ENCODE measurements around the gene FLOT1. TPM values are rescaled to one million over a fixed set of nuclear protein-coding genes. Genes with fewer than 3 reads are reported as not detected.
"Not testable (repeated sequence)": the region's sequence is repeated elsewhere in the genome, so short reads cannot be mapped to it uniquely, and the experiment has no call there.

FLOT1 gene
- total and polyA plus RNA-seq, 12 donors, result 162 to 599 (median 348) TPM

- Histone ChIP-seq H3K36me3 (replicated peaks in 1 of 2) (peaks cover 0 to 51% of the 10 kb centered on the region in 2 donors), H3K4me3 (peak overlapping the region in 2 of 4 donors; percentile 57 to 93), H3K4me1 (replicated peaks in 1 of 2) (peaks cover 16 to 56% of the 10 kb centered on the region in 2 donors), H3K27me3 (no peaks in the 10 kb centered on the region), H3K9me3 (replicated peaks in 1 of 3) (no peaks in the 10 kb centered on the region), H3K27ac (peak overlapping the region in 4 of 5 donors; percentile 89 to 99 (median 94))
- peak; percentile 98 to 99 (median 99) for TF ChIP-seq CTCF (IDR thresholded peaks at IDR 0.05)
- TF ChIP-seq POLR2A (IDR thresholded peaks at IDR 0.05), result peak in 1 of 2 donors; percentile 24
- WGBS, 4 donors, result 12 to 14% (median 12%) methylated on average over 25 to 27 of the region's 27 CpGs
- DNase-seq, result peak; percentile 75 to 96 (median 87)
- intact Hi-C loops (cut with DNase I), result loop anchor here (1.0 to 2.0 kb wide), 2 partner anchors 42 to 43 kb away; no protein-coding TSS in a partner anchor
Measured at GRCh38 chr6:30722280-30723112, 20.0 kb downstream of the FLOT1 start.

GRCh38 chr6:30722025-30722279, 20.5 kb downstream of the FLOT1 start:
- peak overlapping the region in 3 of 4 donors; percentile 16 to 93 (median 57) for H3K4me3 ChIP-seq
- not testable (repeated sequence) for H3K9me3 ChIP-seq (replicated peaks in 1 of 3); H3K27me3 ChIP-seq
- peaks cover 0 to 46% of the 10 kb centered on the region in 2 donors for H3K36me3 ChIP-seq (replicated peaks in 1 of 2)
- intact Hi-C loops (cut with DNase I), result loop anchor here (1.0 to 2.0 kb wide), 2 partner anchors 41 to 43 kb away; no protein-coding TSS in a partner anchor
- H3K4me1 ChIP-seq (replicated peaks in 1 of 2), result peaks cover 16 to 56% of the 10 kb centered on the region in 2 donors
- 0 to 11% (median 5%) methylated on average over 6 to 10 of the region's 10 CpGs for WGBS, 4 donors
- peak in 6 of 7 donors; percentile 48 to 79 (median 56) for DNase-seq
- H3K27ac ChIP-seq, result peak overlapping the region in 4 of 5 donors; percentile 89 to 99 (median 94)

GRCh38 chr6:30721198-30722024, 21.1 kb downstream of the FLOT1 start:
- Histone ChIP-seq H3K4me3 (peak overlapping the region in 3 of 4 donors; percentile 16 to 93 (median 67)), H3K9me3 (replicated peaks in 1 of 3) (no peaks in the 10 kb centered on the region), H3K27ac (peak overlapping the region; percentile 89 to 99 (median 94)), H3K36me3 (replicated peaks in 1 of 2) (peaks cover 0 to 41% of the 10 kb centered on the region in 2 donors), H3K27me3 (no peaks in the 10 kb centered on the region), H3K4me1 (replicated peaks in 1 of 2) (peaks cover 16 to 60% of the 10 kb centered on the region in 2 donors)
- TF ChIP-seq CTCF (IDR thresholded peaks at IDR 0.05) (peak in 3 of 6 experiments; percentile 50 to 62 (median 51)), POLR2A (IDR thresholded peaks at IDR 0.05) (peak in 1 of 2 donors; percentile 59)
- intact Hi-C loops (cut with DNase I), result loop anchor here (1.0 to 2.0 kb wide), 3 partner anchors 35 to 42 kb away; partner anchors contain the start of gene PPP1R18 (in 2 of the 2)
- DNase-seq, result peak; percentile 91 to 95 (median 94)
- 1 to 2% (median 2%) methylated on average over 22 to 71 of the region's 71 CpGs for WGBS, 4 donors

- peak overlapping the region; percentile 33 to 97 (median 80) for H3K4me3 ChIP-seq
- H3K36me3 ChIP-seq (replicated peaks in 1 of 2), result peaks cover 0 to 35% of the 10 kb centered on the region in 2 donors
- peak; percentile 75 to 89 (median 83) for DNase-seq
- WGBS, 4 donors, result 0 to 1% (median 0%) methylated on average over 19 to 29 of the region's 29 CpGs
- peaks cover 16 to 62% of the 10 kb centered on the region in 2 donors for H3K4me1 ChIP-seq (replicated peaks in 1 of 2)
- H3K9me3 ChIP-seq (replicated peaks in 1 of 3), result no peaks in the 10 kb centered on the region
- TF ChIP-seq CTCF (IDR thresholded peaks at IDR 0.05), result no peak
- no peak for TF ChIP-seq POLR2A (IDR thresholded peaks at IDR 0.05)
- peak overlapping the region; percentile 89 to 99 (median 94) for H3K27ac ChIP-seq
- H3K27me3 ChIP-seq, result no peaks in the 10 kb centered on the region
- intact Hi-C loops (cut with DNase I), result loop anchor here (2.0 kb wide), 1 partner anchor 34 kb away; the partner anchor contains the start of gene PPP1R18 (in 2 of the 2)
Measured at GRCh38 chr6:30720738-30721197, 21.7 kb downstream of the FLOT1 start.
